NT2/D1 (cell line): ENCODE results near the gene INPP5D.

Experiments used
- DNase-seq: peaks from one replicate; pipeline ENCODE4 v3.0.0-alpha.2; 2011; ENCODE audit warnings: low read depth, low spot score
- H3K27me3 ChIP-seq: 2 replicates; pipeline ENCODE4 v1.6.0; 2011; ENCODE audit warnings: mild to moderate bottlenecking; ENCODE audit not compliant: insufficient read length, insufficient read depth
- H3K36me3 ChIP-seq: 2 replicates; pipeline ENCODE4 v1.6.1; 2011; ENCODE audit warnings: mild to moderate bottlenecking, low read length, mixed read lengths; ENCODE audit not compliant: insufficient read depth, insufficient read length
- H3K4me1 ChIP-seq: 2 replicates; pipeline ENCODE4 v1.5.1; 2011; ENCODE audit not compliant: insufficient read depth, insufficient read length
- H3K4me3 ChIP-seq: 2 replicates; pipeline ENCODE4 v1.5.1; 2011; ENCODE audit warnings: low read depth; ENCODE audit not compliant: insufficient read length
- H3K9ac ChIP-seq: 2 replicates; pipeline ENCODE4 v1.6.0; 2011; ENCODE audit warnings: low read depth; ENCODE audit not compliant: insufficient read length
- H3K9me3 ChIP-seq: 2 replicates; pipeline ENCODE4 v1.5.1; 2011; ENCODE audit warnings: mild to moderate bottlenecking, low read length; ENCODE audit not compliant: insufficient read depth
- SUZ12 ChIP-seq: IDR thresholded peaks from 2 replicates; pipeline ENCODE4 v1.6.1; 2011; ENCODE audit not compliant: insufficient read length, insufficient read depth; ENCODE audit errors: extremely low read depth
- YY1 ChIP-seq: IDR thresholded peaks from 2 replicates; pipeline ENCODE4 v1.6.1; 2011; ENCODE audit not compliant: insufficient read length, insufficient read depth
- ZNF274 ChIP-seq: IDR thresholded peaks from 2 replicates; pipeline ENCODE4 v1.6.1; 2011; ENCODE audit warnings: mild to moderate bottlenecking, low read depth, low read length

INPP5D gene

GRCh38 chr2:233124421-233125080, 64.4 kb downstream of the INPP5D start:
- Histone ChIP-seq H3K4me1 (peaks cover 5% of the 10 kb centered on the region), H3K27me3 (no peaks in the 10 kb centered on the region), H3K4me3 (no peak overlapping the region), H3K9ac (peak overlapping the region; percentile 63), H3K9me3 (no peaks in the 10 kb centered on the region), H3K36me3 (no peaks in the 10 kb centered on the region)
- TF ChIP-seq ZNF274 (no peak), SUZ12 (no peak), YY1 (no peak)
- DNase-seq, result no peak

GRCh38 chr2:233125455-233126065, 65.4 kb downstream of the INPP5D start:
- H3K9ac ChIP-seq, result peak overlapping the region; percentile 2
- no peak overlapping the region for H3K4me3 ChIP-seq
- no peaks in the 10 kb centered on the region for H3K27me3 ChIP-seq
- H3K9me3 ChIP-seq, result no peaks in the 10 kb centered on the region
- H3K36me3 ChIP-seq, result no peaks in the 10 kb centered on the region
- no peak for DNase-seq
- TF ChIP-seq YY1 (no peak), SUZ12 (no peak), ZNF274 (no peak)
- H3K4me1 ChIP-seq, result peaks cover 8% of the 10 kb centered on the region

GRCh38 chr2:233129351-233129978, 69.3 kb downstream of the INPP5D start:
- no peaks in the 10 kb centered on the region for H3K36me3 ChIP-seq

GRCh38 chr2:233130024-233130423, 69.9 kb downstream of the INPP5D start:
- Histone ChIP-seq H3K9ac (no peak overlapping the region), H3K27me3 (no peaks in the 10 kb centered on the region), H3K9me3 (no peaks in the 10 kb centered on the region), H3K36me3 (no peaks in the 10 kb centered on the region), H3K4me1 (peaks cover 5% of the 10 kb centered on the region), H3K4me3 (no peak overlapping the region)
- TF ChIP-seq YY1 (no peak), SUZ12 (no peak), ZNF274 (no peak)
- DNase-seq, result no peak

More at GRCh38 chr2:233129351-233129978, 69.3 kb downstream of the INPP5D start:
- TF ChIP-seq SUZ12, result no peak
- TF ChIP-seq YY1, result no peak
- TF ChIP-seq ZNF274, result no peak
- peak; percentile 49 for DNase-seq
- Histone ChIP-seq H3K4me3 (no peak overlapping the region), H3K9ac (no peak overlapping the region), H3K27me3 (no peaks in the 10 kb centered on the region), H3K4me1 (peaks cover 8% of the 10 kb centered on the region), H3K9me3 (no peaks in the 10 kb centered on the region)

GRCh38 chr2:233130481-233131020, 70.4 kb downstream of the INPP5D start:
- Histone ChIP-seq H3K9ac (no peak overlapping the region), H3K4me1 (peaks cover 5% of the 10 kb centered on the region), H3K36me3 (no peaks in the 10 kb centered on the region), H3K4me3 (no peak overlapping the region), H3K27me3 (no peaks in the 10 kb centered on the region), H3K9me3 (0 out of 2 replicates have a peak, but pooled peaks cover under 1% of the 10 kb centered on the region)
- TF ChIP-seq SUZ12, result no peak
- no peak for DNase-seq

- Histone ChIP-seq H3K4me3 (no peak overlapping the region), H3K4me1 (peaks cover 5% of the 10 kb centered on the region), H3K36me3 (no peaks in the 10 kb centered on the region), H3K9ac (no peak overlapping the region), H3K9me3 (peaks cover 10% of the 10 kb centered on the region), H3K27me3 (no peaks in the 10 kb centered on the region)
- no peak for DNase-seq
- TF ChIP-seq YY1, result no peak
- TF ChIP-seq SUZ12, result no peak
- no peak for TF ChIP-seq ZNF274
Measured at GRCh38 chr2:233131936-233132720, 72.0 kb downstream of the INPP5D start.

GRCh38 chr2:233133239-233133638, 73.1 kb downstream of the INPP5D start:
- Histone ChIP-seq H3K36me3 (no peaks in the 10 kb centered on the region), H3K9ac (no peak overlapping the region), H3K27me3 (no peaks in the 10 kb centered on the region), H3K4me3 (no peak overlapping the region), H3K9me3 (peaks cover 10% of the 10 kb centered on the region), H3K4me1 (peaks cover 5% of the 10 kb centered on the region)
- DNase-seq, result no peak
- no peak for TF ChIP-seq SUZ12
- TF ChIP-seq ZNF274, result no peak
- no peak for TF ChIP-seq YY1
